ENCODE measurements around the gene RAB11FIP2.
A peak's percentile ranks its signal among the peaks of the same experiment; 100 is the strongest.

The RAB11FIP2 gene

DNA sequence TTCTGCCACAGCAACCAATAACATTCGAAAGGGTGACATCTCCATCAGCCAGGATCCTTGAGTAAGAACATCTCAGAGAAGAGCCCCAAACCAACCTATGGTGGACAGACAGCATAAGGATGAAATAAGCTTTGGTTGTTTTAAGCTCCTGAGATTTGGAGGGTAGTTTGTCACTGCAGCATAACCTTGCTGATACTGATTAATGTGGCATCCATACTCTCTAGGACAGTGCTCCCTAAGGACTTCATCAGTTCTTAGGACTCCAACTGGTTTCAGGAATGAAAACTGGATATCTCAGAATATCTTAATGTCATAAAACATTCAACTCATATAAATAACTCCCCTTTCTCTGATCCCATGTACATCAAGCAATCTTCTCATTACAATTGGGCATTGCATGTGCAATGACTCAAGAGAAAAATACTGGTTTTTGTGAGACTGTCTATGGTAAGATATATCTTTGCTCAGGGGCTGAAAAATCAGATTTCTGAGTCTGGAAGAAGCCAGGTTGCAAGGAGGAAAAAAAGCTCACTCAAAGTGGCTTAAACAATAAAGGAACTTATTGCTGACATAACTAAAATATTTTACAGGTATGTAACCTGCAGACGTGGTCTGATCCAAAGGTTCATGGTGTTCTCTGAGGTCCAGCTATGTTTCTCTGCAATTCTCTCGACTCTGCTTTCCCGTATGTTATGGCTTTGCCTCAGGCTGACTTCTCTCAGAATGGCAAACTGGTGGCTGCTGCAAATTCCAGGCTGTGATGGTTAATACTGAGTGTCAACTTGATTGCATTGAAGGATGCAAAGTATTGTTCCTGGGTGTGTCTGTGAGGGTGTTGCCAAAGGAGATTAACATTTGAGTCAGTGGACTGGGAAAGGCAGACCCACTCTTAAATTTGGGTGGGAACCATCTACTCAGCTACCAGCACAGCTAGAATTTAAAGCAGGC, 65.7 kb downstream of the RAB11FIP2 start:
- no peak for DNase-seq

DNA sequence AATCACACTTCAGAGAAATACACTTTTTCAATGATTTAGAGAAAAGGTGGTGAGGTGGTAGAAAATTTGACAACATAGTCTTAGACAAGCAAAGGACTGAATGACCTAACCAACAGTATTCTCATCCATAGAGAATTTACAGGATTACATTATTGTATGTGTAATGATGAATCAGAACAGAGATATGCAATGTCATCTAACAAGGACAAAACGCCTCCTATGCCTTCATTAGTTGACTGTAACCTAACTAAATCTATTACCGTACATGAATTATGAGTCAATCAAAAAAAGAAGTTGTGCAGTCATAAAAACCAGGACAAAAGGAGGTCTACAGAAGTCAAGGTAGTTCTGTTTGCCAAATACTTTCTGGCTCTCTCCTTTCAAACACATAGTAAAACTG, 66.5 kb downstream of the RAB11FIP2 start:
- no peak for DNase-seq

DNA sequence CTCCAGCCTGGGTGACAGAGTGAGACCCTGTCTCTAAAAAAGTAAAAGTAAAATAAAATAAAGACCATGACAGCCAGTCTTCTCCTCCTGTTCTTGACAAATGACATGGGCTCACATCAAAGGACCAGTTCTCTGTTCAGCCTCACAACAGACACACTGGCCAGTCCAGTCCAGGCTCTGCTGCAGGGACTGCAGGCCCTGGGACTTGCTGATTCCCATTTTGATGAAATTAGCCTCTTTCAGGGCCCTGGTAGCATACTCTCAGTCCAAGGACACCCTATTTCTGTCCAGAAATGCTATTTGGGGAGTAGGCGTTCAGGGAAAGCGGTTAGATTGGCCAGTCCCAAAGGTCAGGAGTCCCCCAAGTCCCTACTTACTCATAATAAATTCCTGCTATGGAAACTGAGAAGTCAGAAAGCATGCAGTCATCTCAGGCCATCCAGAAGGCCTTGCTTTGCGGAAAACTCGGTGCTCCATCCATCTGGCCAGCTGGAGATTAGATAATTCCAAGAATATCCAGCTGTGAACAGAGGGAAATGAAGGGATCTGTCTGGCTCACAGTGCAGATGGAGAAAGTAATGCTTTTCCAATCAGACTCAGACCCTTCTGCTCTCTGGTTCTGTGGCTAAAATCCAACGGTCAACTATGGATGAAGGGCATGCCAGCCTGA, 74.4 kb downstream of the RAB11FIP2 start:
- DNase-seq: no peak

DNA sequence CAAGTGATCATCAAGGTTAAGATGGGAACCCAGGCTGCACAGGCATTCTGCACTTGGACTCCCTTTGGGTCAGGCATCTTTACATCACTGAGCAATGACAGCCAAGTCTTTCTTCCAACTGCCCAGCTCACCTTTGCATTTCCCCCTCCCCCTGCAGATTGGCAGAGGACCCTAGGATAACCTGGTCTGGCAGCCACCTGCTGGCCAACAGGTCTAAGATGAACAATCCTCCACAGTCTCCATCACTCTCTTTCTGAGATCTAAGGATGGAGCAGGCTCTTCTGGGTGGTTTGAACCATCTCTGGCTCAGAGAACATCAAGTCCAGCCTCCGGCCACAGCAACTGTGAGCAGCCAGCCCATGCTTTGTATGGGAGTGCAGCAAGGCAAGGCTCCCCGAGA, 75.8 kb downstream of the RAB11FIP2 start:
- DNase-seq: no peak

DNA sequence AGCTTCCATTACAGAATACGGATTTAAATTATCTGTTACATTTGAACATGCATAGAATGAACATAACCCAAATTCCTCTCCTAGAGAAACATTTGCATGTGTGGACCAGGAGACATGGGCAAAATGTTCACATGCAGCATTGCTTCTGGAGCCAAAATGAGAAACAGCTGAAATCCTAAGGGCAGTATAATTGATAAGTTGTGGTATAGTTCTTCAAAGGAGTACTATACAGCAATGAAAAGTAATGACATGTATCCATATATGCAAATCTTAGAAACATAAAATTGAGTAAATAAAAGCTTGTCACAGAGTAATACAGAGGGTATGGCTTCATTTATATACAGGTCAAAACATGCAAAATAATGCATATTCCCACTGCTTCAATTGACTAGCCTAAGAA, 77.1 kb downstream of the RAB11FIP2 start:
- no peak for DNase-seq

DNA sequence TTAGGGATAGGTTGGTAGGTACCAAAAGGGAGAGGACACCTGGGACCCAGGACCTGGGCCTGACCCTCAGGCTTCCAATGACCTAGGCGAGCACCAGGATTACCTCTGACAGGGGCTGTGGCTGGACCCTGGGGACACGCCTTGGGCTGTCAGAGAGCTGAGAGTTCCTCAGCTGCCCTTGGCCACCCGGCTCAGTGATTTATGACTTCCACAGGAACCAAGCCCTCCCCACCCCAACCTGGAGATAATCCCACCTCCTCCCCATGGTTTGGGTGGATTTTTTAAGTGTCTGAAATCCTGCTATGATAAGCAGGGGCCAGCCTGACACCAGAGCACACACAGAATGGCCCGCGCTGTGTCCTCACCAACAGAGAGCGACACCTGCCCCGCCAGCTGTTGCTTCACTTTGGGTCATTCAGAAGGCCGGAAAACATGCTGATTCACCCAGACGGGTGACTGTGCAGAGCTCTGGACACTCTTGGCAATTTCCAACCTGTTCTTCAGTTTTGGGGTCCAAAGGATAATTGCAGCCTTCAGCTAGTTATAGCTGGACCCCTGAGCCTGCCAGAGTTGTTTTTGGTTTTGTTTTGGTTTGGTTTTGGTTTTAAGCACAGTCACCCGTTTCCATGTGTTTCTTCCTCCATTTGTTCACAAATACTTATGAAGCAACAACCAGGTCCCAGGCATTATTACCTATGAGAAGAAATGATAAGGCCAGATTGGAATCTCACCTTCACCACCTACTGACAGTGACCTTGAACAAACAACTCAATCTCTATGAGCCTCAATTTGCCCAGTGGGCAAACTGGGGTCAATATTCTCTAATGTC, 78.2 kb downstream of the RAB11FIP2 start:
- peak in 2 of 3 experiments; percentile 17 to 51 for DNase-seq

DNA sequence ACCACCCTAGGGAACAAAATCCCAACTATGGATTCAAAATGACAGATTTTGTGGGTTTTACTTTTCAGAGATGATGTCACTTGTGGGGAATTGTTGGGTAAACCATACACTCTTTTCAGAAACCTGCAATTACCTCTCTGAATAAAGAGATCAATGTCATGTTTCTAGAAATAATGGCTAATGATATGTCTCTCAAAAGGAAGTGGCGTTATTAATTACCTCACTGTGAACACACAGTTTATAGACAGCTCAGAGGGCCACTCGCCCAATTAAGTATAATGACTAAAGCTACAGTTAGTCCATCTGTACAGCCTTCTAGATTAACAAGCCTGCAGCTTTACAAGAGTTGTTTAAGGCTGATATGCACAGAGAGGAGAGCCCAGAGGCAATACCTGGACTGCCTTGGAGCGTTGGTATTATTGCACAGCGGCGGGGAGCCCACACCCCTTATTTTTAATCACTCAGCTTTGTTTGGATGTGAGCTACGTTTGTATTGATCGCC, 79.5 kb downstream of the RAB11FIP2 start:
- peak in 2 of 3 experiments; percentile 86 to 97 for DNase-seq

DNA sequence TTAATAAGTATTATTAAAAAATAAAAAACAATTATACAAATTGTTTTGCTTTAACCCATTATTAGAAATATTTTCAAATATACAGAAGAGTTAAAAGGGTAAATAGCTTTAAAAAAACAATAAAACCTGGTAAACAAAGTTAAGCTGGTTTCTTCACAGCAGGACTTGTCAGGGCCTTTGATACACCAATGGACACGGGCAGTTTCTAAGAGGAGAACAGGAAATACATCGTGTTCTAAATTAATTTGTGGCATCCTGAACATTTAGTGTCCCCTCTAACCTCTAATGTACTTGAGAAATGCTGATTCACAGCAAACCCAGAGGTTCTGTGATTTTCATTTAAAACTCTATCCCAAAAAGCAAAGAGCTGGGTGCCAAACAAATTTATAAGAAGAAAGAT, 80.8 kb downstream of the RAB11FIP2 start:
- DNase-seq: no peak

DNA sequence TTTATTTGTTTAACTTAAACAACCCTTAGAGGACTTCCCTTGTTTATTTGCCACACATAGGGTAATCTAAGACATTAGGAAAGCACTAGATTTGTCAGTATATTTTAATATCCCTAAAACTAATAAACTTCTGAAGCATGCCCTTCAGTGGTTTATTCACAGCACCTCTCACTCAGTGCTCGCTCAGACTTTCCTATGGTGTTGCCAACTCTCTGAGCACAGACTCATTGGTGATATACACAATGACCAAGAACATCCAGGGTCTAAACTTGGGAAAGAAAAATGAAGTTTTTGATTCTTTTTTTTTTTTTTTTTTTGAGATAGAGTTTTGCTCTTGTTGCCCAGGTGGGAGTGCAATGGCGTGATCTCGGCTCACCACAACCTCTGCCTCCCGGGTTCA, 82.2 kb downstream of the RAB11FIP2 start:
- peak in 1 of 3 experiments; percentile 35 for DNase-seq

DNA sequence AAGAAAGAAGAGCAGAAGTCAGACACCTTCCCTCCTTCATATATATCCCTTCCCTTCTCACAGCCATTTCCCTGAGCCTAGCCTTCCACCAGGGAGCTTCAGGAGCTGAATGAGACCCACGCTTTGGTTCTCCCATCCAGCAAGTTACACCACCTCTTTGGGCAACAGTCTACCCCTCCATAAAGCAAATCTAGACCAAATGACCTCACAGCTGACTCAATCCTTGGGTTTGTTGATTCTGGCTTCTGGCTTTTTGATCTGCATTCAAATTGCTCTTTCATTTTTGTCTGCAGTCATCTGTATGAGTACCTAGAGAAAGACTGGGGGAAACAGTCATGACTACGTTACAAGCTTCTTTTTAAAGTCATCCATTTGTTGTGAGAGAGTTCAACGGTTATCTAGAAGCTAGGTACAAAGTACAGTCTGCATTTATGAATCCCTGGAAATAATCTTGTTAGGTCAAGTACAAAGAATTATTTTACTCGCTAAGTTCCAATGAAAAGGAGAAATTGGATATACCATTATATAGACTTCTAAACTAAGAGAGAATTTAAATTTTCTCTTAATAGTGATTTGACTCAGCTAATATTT, 86.3 kb downstream of the RAB11FIP2 start:
- no peak for DNase-seq

DNA sequence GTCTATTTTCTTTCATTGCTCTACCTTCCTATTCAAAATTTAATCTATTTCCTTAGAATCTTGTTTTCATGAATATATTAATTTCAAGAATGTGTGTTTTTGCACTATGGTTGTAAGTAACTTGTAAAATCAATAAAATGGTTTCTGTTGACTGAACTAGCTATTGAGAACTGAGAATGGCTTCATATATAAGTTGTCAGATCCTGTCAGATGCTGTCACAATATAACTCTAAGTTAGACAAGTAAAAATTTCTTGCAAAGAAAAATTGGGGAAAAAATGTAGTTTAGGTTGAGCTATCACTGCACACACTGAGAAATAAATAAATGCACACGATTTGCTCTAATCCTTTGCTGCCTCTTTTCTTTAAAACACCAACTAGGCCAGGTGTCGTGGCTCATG, 89.8 kb downstream of the RAB11FIP2 start:
- DNase-seq: no peak

DNA sequence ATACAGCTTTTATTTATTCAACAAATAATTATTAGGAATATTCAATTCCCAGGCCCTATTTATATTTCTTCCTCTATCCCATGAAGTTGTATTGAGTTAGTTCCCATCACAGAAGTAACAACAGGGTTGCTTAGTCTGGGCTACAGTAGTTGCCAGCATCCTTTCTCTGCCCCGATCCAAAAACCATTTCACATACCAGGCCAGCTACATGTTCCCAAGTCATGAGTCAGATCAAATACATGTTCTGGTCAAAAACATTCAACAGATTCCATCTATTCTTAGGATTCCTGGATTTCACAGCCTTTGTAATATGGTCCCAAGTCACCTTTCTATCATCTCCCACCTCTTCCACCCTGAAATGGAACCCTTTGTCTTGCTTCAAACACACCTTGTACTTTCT, 91.6 kb downstream of the RAB11FIP2 start:
- no peak for DNase-seq

Measured in NCI-H1417 (cell line).